ENCODE data around the gene MAN1C1. TPM values are rescaled to one million over a fixed set of nuclear protein-coding genes. Genes with fewer than 3 reads are reported as not detected.

The MAN1C1 gene
- total and polyA plus RNA-seq, 2 donors (not counting 3 experiments of a cell fraction or from before 2014, with no cell fraction given): 1.5 to 4.0 TPM

DNA sequence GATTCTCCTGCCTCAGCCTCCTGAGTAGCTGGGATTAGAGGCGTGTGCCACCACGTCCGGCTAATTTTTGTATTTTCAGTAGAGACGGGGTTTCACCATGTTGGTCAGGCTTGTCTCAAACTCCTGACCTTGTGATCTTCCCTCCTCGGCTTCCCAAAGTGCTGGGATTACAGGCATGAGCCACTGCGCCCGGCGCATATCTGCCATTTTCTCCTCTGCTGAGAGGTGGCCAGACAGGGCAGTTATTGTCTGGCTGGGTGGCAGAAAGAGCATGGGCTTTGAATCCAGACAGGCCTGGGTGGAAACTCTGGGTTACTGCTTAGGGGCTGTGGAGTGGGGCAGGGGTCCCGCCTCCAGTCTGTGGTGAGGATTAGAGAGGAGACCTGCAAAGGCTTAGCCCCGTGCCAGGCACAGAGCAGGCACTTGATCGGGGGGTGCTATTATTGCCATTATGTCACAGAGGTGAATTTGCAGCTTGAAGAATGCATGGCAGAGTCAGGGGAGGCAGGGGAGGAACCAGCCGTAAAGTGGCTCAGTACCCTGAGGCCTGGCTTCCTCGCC lies 73.9 kb downstream of the MAN1C1 start:
- POLR2A ChIA-PET: no interaction called here
- H3K79me2 ChIP-seq (ENCODE audit: control insufficient read depth, insufficient read depth, low read length): no peaks in the 10 kb centered on the region
- H3K9me1 ChIP-seq (replicated peaks; ENCODE audit: control insufficient read depth, extremely low read depth, insufficient read depth, low read length): no peaks in the 10 kb centered on the region
- H3K36me3 ChIP-seq (ENCODE audit: control insufficient read depth in 2 of 2, extremely low read depth in 1 of 2, insufficient read depth in 2 of 2, low read length in 2 of 2): no peaks in the 10 kb centered on the region
- no peak overlapping the region for H3K4me2 ChIP-seq (ENCODE audit: insufficient read depth, low read length)
- no peak for DNase-seq (ENCODE audit: low read depth, low spot score)
- peaks cover 0 to 2% of the 10 kb centered on the region in 2 experiments for H3K27me3 ChIP-seq (ENCODE audit: control insufficient read depth in 2 of 2, insufficient read depth in 2 of 2, low read length in 2 of 2)
- dilution Hi-C loops (cut with MboI; ENCODE audit: extremely low pct_ligation_motif_present, low sequenced_read_pairs): no loop called here
- H3K27ac ChIP-seq (ENCODE audit: insufficient read depth, low read depth, low read length): no peak overlapping the region
- H3K9ac ChIP-seq (replicated peaks; ENCODE audit: extremely low read depth, insufficient read depth, low read length): no peak overlapping the region
- intact Hi-C loops (cut with micrococcal nuclease): no loop called here
- no peak overlapping the region for H2AFZ ChIP-seq (ENCODE audit: low read depth, low read length)
- no peaks in the 10 kb centered on the region for H4K20me1 ChIP-seq (replicated peaks; ENCODE audit: control insufficient read depth, extremely low read depth, insufficient read depth, low read length)
- TF ChIP-seq, protein P1, sequence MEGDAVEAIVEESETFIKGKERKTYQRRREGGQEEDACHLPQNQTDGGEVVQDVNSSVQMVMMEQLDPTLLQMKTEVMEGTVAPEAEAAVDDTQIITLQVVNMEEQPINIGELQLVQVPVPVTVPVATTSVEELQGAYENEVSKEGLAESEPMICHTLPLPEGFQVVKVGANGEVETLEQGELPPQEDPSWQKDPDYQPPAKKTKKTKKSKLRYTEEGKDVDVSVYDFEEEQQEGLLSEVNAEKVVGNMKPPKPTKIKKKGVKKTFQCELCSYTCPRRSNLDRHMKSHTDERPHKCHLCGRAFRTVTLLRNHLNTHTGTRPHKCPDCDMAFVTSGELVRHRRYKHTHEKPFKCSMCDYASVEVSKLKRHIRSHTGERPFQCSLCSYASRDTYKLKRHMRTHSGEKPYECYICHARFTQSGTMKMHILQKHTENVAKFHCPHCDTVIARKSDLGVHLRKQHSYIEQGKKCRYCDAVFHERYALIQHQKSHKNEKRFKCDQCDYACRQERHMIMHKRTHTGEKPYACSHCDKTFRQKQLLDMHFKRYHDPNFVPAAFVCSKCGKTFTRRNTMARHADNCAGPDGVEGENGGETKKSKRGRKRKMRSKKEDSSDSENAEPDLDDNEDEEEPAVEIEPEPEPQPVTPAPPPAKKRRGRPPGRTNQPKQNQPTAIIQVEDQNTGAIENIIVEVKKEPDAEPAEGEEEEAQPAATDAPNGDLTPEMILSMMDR (IDR thresholded peaks at IDR 0.05; ENCODE audit: extremely low read depth in 1 of 2, insufficient read depth in 1 of 2, low read depth in 1 of 2, low read length in 2 of 2): no peak
- TF ChIP-seq GATA2 (IDR thresholded peaks at IDR 0.05; ENCODE audit: insufficient read depth, insufficient read length, low read depth, low read length) (no peak), FOS (IDR thresholded peaks at IDR 0.05; ENCODE audit: borderline replicate concordance, insufficient read depth, low read length) (no peak), POLR2A (IDR thresholded peaks at IDR 0.05; ENCODE audit: low read depth, low read length) (no peak), MYC (IDR thresholded peaks at IDR 0.05; ENCODE audit: low read depth, low read length) (no peak), POLR2AphosphoS5 (IDR thresholded peaks at IDR 0.05; ENCODE audit: insufficient read depth, low read depth, low read length) (no peak), EZH2 (IDR thresholded peaks at IDR 0.05; ENCODE audit: borderline replicate concordance, low read depth, low read length, severe bottlenecking) (no peak), JUN (IDR thresholded peaks at IDR 0.05; ENCODE audit: borderline replicate concordance, insufficient read depth, insufficient read length, low read depth) (no peak)
- TF ChIP-seq, protein P2, sequence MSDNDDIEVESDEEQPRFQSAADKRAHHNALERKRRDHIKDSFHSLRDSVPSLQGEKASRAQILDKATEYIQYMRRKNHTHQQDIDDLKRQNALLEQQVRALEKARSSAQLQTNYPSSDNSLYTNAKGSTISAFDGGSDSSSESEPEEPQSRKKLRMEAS (IDR thresholded peaks at IDR 0.05; ENCODE audit: insufficient read depth, insufficient read length): no peak
- no peaks in the 10 kb centered on the region for H3K9me3 ChIP-seq (replicated peaks; ENCODE audit: control insufficient read depth, insufficient read depth, low read length)
- no peak overlapping the region for H3K4me3 ChIP-seq (replicated peaks in 1 of 3; ENCODE audit: insufficient read depth in 1 of 3, low read depth in 1 of 3, low read length in 3 of 3)
- no TSS peak for BruUV-seq (replicated peaks)
- CTCF ChIA-PET: no interaction called here
- peaks cover 2% of the 10 kb centered on the region for H3K4me1 ChIP-seq (ENCODE audit: control insufficient read depth, extremely low read depth, insufficient read depth, low read length)
- no peak for FAIRE-seq

Measured in endothelial cell of umbilical vein (primary cell).